HK-2 (cell line): ENCODE data around the gene MUC12.
"Not testable (repeated sequence)": the region's sequence is repeated elsewhere in the genome, so short reads cannot be mapped to it uniquely, and the experiment has no call there.

Experiments
- DNase-seq: peaks from one replicate; pipeline ENCODE4 v3.0.0-alpha.2; 2018; ENCODE audit not compliant: unreplicated experiment

MUC12 gene

GRCh38 chr7:100969066-100969615 lies at the start of gene MUC12:
TSS of gene MUC12 (plus strand) at chr7:100969565. CDS start at chr7:100969623, 58 bp downstream.
- no peak for DNase-seq

- not testable (repeated sequence) for DNase-seq
Observed at GRCh38 chr7:100919779-100920437, 49.5 kb upstream of the MUC12 start.

- DNase-seq = no peak
Observed at GRCh38 chr7:100921039-100921438, 48.3 kb upstream of the MUC12 start.

- not testable (repeated sequence) for DNase-seq
Observed at GRCh38 chr7:100923616-100924015, 45.7 kb upstream of the MUC12 start.

GRCh38 chr7:100929808-100930174 lies 39.6 kb upstream of the MUC12 start:
- DNase-seq = no peak

GRCh38 chr7:100933734-100934133 lies 35.6 kb upstream of the MUC12 start:
- DNase-seq = no peak

GRCh38 chr7:100935381-100935780 lies 34.0 kb upstream of the MUC12 start:
- not testable (repeated sequence) for DNase-seq

GRCh38 chr7:100936167-100936566 lies 33.2 kb upstream of the MUC12 start:
- not testable (repeated sequence) for DNase-seq

- DNase-seq = no peak
Observed at GRCh38 chr7:100942045-100942774, 27.2 kb upstream of the MUC12 start.

GRCh38 chr7:100943693-100944092 lies 25.7 kb upstream of the MUC12 start:
- DNase-seq = no peak

- DNase-seq = no peak
Observed at GRCh38 chr7:100944138-100944537, 25.2 kb upstream of the MUC12 start.

- no peak for DNase-seq
Observed at GRCh38 chr7:100946111-100946510, 23.3 kb upstream of the MUC12 start.

- no peak for DNase-seq
Observed at GRCh38 chr7:100946766-100947365, 22.5 kb upstream of the MUC12 start.

- DNase-seq = no peak
Observed at GRCh38 chr7:100947792-100948191, 21.6 kb upstream of the MUC12 start.

- no peak for DNase-seq
Observed at GRCh38 chr7:100949227-100949932, 20.0 kb upstream of the MUC12 start, which contains the start of gene MUC3A. TSS of gene MUC3A (plus strand) at chr7:100949534. CDS start at chr7:100949625, 91 bp downstream.

GRCh38 chr7:100949933-100950443 lies 19.4 kb upstream of the MUC12 start:
- no peak for DNase-seq

GRCh38 chr7:100951172-100951571 lies 18.2 kb upstream of the MUC12 start:
- no peak for DNase-seq

- no peak for DNase-seq
Observed at GRCh38 chr7:100951888-100952560, 17.3 kb upstream of the MUC12 start.

GRCh38 chr7:100952641-100953040 lies 16.7 kb upstream of the MUC12 start:
- no peak for DNase-seq

GRCh38 chr7:100957832-100958421 lies 11.4 kb upstream of the MUC12 start:
- DNase-seq = no peak

- DNase-seq = no peak
Observed at GRCh38 chr7:100959894-100960293, 9.5 kb upstream of the MUC12 start.
